Adrenal gland (tissue), 12 donors: ENCODE results near the gene POC5. TPM values are rescaled to one million over a fixed set of nuclear protein-coding genes. Genes with fewer than 3 reads are reported as not detected.

Experiments
- DNase-seq, 7 donors: peaks; one replicate each; pipeline ENCODE4 v3.0.0-alpha.2; 2019 to 2020
- H3K27ac ChIP-seq, 5 donors: fragments of 200-600 bp; sonication (generic) in 4 of 5; 1 replicate in 3 of 5; 2 replicates in 2 of 5; pipeline versions ENCODE4 v1.5.1 to v1.8.0; 2016 to 2020; ENCODE audit warnings: mild to moderate bottlenecking in 1 of 5
- H3K27me3 ChIP-seq: fragments of 200-600 bp; 2 replicates; pipeline ENCODE4 v1.8.0; 2021
- H3K36me3 ChIP-seq, 2 donors: fragments of 200-600 bp; replicated peaks in 1 of 2; 1 replicate in 1 of 2; 2 replicates in 1 of 2; pipeline versions ENCODE4 v1.5.1 to v1.8.0; 2018 to 2022
- H3K4me1 ChIP-seq, 2 donors: fragments of 200-600 bp; replicated peaks in 1 of 2; 1 replicate in 1 of 2; 2 replicates in 1 of 2; pipeline versions ENCODE4 v1.5.1 to v1.8.0; 2018 to 2021
- H3K4me3 ChIP-seq, 4 donors: fragments of 200-600 bp; sonication (generic) in 3 of 4; one replicate each; pipeline ENCODE4 v1.5.1; 2016 to 2018
- H3K9me3 ChIP-seq, 3 donors: fragments of 200-600 bp; sonication (generic) in 1 of 3; replicated peaks in 1 of 3; 1 replicate in 2 of 3; 2 replicates in 1 of 3; pipeline versions ENCODE4 v1.5.1 to v1.8.0; 2016 to 2021
- POLR2A ChIP-seq, 2 donors: fragments of 450-650 bp; IDR thresholded peaks; one replicate each; pipeline ENCODE4 v1.6.1; 2017; ENCODE audit warnings: antibody characterized with exemption in 2 of 2, mild to moderate bottlenecking in 2 of 2, moderate library complexity in 1 of 2
- WGBS, 4 donors: extraction: QIAGEN DNeasy Blood & Tissue Kit in 2 of 4; methylation state at CpG; one replicate each; pipeline versions ENCODE4 v1.1.5 to v1.1.7; 2013 to 2017; 5-methylcytosine and 5-hydroxymethylcytosine counted together
- intact Hi-C, 2 donors: fragments of 100-400 bp; cut with DNase I; formaldehyde crosslinking; loops; one replicate each; pipeline versions ENCODE4 v1.14.1 to v1.15.0; 2022 to 2023
- polyA plus RNA-seq, 3 donors: library from polyadenylated mRNA; stranded (reverse); fragments of 200-250 nt in 2 of 3; fragments of 350-450 nt in 1 of 3; fragmentation: Illumina TruSeq in 1 of 3; extraction: RNeasy Lipid Tissue Mini Kit (QIAGEN cat#74804) in 1 of 3; gene quantifications; one replicate each; pipeline ENCODE4 v1.2.3, GENCODE V29; 2013 to 2014
- total RNA-seq, 9 donors: library from RNA; depleted of rRNA in 4 of 9; stranded (reverse); fragments of >200 nt in 4 of 9; fragments of 120-200 nt in 1 of 9; fragmentation: NEBNext Ultra II Directional in 1 of 9; extraction: Animal tissue kit (Norgen Biotek cat#: 25700) in 1 of 9; gene quantifications; one replicate each; pipeline versions ENCODE4 v1.1.0 to v1.2.4, GENCODE V29; 2013 to 2023
- TF ChIP-seq, protein P1 (sequence below), 6 experiments: fragments of 450-650 bp in 4 of 6; fragments of 200-600 bp in 2 of 6; sonication (generic) in 1 of 6; IDR thresholded peaks; 1 replicate in 5 of 6; 2 replicates in 1 of 6; pipeline versions ENCODE4 v1.5.1 to v1.8.0; 2016 to 2021; ENCODE audit warnings: antibody characterized with exemption in 6 of 6, mild to moderate bottlenecking in 2 of 6, moderate library complexity in 1 of 6
- donor health status: healthy with polysubstance abuse.
- donor health status: Bipolar disorder and iron deficiency.
- donor health status: DM: yes; HTN: yes; CAD: no.
- donor health status: DM: no; HTN: no; CAD: no.
- donor health status: DM: no; HTN: no; CAD: no.
- donor health status: DM: yes; HTN: yes; CAD: no.

The POC5 gene
- total and polyA plus RNA-seq, 12 donors: 6.5 to 22.3 (median 13.6) TPM

DNA sequence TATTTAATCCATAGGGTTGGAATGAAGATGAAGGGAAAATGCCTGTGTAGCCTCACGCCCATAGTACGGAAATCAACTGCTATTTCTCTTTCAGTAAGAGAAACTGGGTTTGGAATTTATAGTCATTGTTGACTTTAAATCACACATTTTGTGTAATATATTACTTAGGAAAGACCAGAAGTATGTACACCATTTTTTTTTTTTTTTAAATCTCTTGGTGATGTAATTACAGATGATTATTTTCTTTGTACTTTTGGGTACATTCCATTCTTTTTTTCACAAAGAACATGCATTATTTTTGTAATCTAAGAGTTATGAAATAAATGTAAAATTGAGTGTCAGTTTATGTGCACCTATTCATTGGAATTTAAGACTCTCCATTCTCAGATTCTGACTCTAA lies 45.7 kb downstream of the POC5 start:
- intact Hi-C loops: no loop called here
- Histone ChIP-seq H3K36me3 (no peaks in the 10 kb centered on the region), H3K4me1 (peaks cover 6 to 27% of the 10 kb centered on the region in 2 donors), H3K27me3 (no peaks in the 10 kb centered on the region), H3K4me3 (no peak overlapping the region), H3K27ac (no peak overlapping the region), H3K9me3 (no peaks in the 10 kb centered on the region)
- no peak for TF ChIP-seq POLR2A (IDR thresholded peaks at IDR 0.05)
- TF ChIP-seq, protein P1, sequence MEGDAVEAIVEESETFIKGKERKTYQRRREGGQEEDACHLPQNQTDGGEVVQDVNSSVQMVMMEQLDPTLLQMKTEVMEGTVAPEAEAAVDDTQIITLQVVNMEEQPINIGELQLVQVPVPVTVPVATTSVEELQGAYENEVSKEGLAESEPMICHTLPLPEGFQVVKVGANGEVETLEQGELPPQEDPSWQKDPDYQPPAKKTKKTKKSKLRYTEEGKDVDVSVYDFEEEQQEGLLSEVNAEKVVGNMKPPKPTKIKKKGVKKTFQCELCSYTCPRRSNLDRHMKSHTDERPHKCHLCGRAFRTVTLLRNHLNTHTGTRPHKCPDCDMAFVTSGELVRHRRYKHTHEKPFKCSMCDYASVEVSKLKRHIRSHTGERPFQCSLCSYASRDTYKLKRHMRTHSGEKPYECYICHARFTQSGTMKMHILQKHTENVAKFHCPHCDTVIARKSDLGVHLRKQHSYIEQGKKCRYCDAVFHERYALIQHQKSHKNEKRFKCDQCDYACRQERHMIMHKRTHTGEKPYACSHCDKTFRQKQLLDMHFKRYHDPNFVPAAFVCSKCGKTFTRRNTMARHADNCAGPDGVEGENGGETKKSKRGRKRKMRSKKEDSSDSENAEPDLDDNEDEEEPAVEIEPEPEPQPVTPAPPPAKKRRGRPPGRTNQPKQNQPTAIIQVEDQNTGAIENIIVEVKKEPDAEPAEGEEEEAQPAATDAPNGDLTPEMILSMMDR (IDR thresholded peaks at IDR 0.05): no peak
- DNase-seq: no peak
- 46 to 64% (median 48%) methylated on average over 2 of the region's 2 CpGs for WGBS, 4 donors

DNA sequence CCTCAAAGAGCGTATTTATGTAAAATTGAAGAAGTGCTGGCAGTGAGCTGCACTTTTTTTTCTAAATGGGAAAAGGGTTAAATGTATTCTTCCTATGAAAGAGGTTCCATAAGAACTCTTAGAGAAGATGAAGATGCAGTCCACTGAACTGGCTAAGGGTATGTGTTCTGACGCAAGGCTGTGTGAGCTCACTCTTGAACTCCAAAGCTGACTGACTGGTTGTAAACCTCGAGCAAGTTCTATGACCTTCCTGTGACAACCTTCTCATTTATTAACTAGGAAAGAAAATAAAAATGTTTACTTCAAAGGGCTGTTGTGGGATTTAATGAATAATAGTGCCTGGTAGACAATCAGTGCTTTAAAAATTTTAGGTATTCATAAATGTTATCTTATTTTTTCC lies 46.7 kb downstream of the POC5 start:
- no peaks in the 10 kb centered on the region for H3K27me3 ChIP-seq
- H3K36me3 ChIP-seq: no peaks in the 10 kb centered on the region
- WGBS, 4 donors: 64 to 70% (median 67%) methylated on average over 3 of the region's 3 CpGs
- intact Hi-C loops: no loop called here
- H3K27ac ChIP-seq: no peak overlapping the region
- DNase-seq: peak in 1 of 7 donors; percentile 21
- TF ChIP-seq, protein P1 (IDR thresholded peaks at IDR 0.05): no peak
- TF ChIP-seq POLR2A (IDR thresholded peaks at IDR 0.05): no peak
- H3K4me1 ChIP-seq: peaks cover 6 to 27% of the 10 kb centered on the region in 2 donors
- H3K9me3 ChIP-seq: no peaks in the 10 kb centered on the region
- H3K4me3 ChIP-seq: no peak overlapping the region

DNA sequence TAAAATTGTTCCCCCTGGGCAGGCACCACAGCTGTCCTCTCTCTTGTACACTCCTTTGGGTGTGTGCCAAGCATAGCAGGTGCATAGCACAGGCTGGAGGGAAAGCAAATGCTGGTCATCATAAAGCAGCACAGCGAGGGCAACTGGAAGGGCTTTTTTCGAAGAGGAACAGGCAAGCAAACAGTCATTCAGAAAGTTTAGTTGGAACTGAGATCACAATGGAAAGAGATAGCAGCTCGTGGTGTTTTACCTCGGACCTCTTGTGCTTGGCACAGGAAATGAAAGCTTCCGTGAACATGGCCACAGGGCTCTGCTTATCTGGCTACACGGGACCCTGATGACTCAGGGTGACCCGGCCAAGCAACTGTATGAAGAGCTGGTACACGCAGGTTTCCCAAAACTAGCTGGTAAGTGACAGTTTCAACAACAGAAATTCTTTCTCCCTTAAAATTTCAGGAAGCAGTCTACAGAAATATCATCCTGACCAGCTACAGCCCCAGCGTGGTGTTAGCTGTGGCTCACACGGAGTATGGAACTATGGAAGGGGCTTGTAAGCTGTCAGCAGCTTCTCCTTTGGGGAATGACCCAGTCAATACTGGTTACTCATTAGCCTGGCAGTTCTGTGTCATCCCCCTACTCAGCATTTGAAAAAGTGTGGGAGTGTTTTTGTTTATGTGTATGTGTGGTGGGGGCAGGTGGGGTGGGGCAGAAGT lies 48.1 kb downstream of the POC5 start:
- WGBS, 4 donors: 18 to 23% (median 20%) methylated on average over 10 of the region's 10 CpGs
- peak overlapping the region in 3 of 5 donors; percentile 29 to 65 (median 51) for H3K27ac ChIP-seq
- no peaks in the 10 kb centered on the region for H3K9me3 ChIP-seq
- H3K4me1 ChIP-seq: peaks cover 6 to 27% of the 10 kb centered on the region in 2 donors
- intact Hi-C loops: no loop called here
- DNase-seq: peak; percentile 45 to 83 (median 80)
- H3K36me3 ChIP-seq: no peaks in the 10 kb centered on the region
- no peak for TF ChIP-seq POLR2A (IDR thresholded peaks at IDR 0.05)
- TF ChIP-seq, protein P1 (IDR thresholded peaks at IDR 0.05): no peak
- H3K4me3 ChIP-seq: peak overlapping the region in 1 of 4 donors; percentile 31
- H3K27me3 ChIP-seq: no peaks in the 10 kb centered on the region

DNA sequence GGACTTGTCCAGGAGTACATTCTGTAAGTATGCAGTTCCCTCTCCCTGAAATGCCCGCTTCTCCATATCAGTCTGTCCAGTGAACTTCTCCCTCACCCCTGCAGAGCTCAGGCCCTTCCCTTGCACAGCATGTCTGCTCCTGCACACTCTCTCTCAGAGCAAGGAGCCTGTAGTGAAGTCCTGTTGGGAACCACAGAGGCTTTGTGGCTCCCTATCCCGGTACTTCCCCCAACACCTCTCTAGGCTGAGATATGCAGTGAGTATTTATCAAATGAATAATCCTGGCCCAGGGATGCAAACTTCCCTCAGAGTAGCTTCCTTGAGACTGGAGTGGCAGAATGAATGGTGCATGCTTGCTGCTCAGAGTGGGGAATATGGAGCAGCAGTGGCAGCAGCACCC lies 48.8 kb downstream of the POC5 start:
- Histone ChIP-seq H3K4me3 (no peak overlapping the region), H3K27me3 (no peaks in the 10 kb centered on the region), H3K4me1 (peaks cover 6 to 27% of the 10 kb centered on the region in 2 donors), H3K9me3 (no peaks in the 10 kb centered on the region), H3K27ac (peak overlapping the region in 2 of 5 donors; percentile 51 to 65), H3K36me3 (no peaks in the 10 kb centered on the region)
- 72 to 82% (median 77%) methylated on average over 2 of the region's 2 CpGs for WGBS, 4 donors
- DNase-seq: no peak
- no peak for TF ChIP-seq POLR2A (IDR thresholded peaks at IDR 0.05)
- TF ChIP-seq, protein P1 (IDR thresholded peaks at IDR 0.05): no peak
- intact Hi-C loops: no loop called here
